HEK293 (cell line): Measurements from ENCODE around the gene ZNF569.

ENCODE experiments used
- BCL11B ChIP-seq: fragments of 450-650 bp; formaldehyde crosslinking; IDR thresholded peaks from 2 replicates; pipeline ENCODE4 v1.5.1; 2016; ENCODE audit warnings: low read depth, missing biosample characterization, missing genetic modification characterization
- GFI1B ChIP-seq: fragments of 450-650 bp; formaldehyde crosslinking; IDR thresholded peaks from 2 replicates; pipeline ENCODE4 v1.5.1; 2016; ENCODE audit warnings: missing biosample characterization, missing genetic modification characterization
- KLF16 ChIP-seq: fragments of 450-650 bp; formaldehyde crosslinking; IDR thresholded peaks from 2 replicates; pipeline ENCODE4 v1.5.1; 2017; ENCODE audit warnings: missing biosample characterization, missing genetic modification characterization
- KLF7 ChIP-seq: fragments of 450-650 bp; formaldehyde crosslinking; IDR thresholded peaks from 2 replicates; pipeline ENCODE4 v1.5.1; 2016; ENCODE audit warnings: missing biosample characterization, missing genetic modification characterization, borderline replicate concordance
- PRDM1 ChIP-seq: fragments of 450-650 bp; formaldehyde crosslinking; IDR thresholded peaks from 2 replicates; pipeline ENCODE4; 2016; ENCODE audit warnings: missing biosample characterization, missing genetic modification characterization
- PRDM4 ChIP-seq: fragments of 450-650 bp; formaldehyde crosslinking; IDR thresholded peaks from 2 replicates; pipeline ENCODE4 v1.5.1; 2017; ENCODE audit warnings: missing biosample characterization, missing genetic modification characterization
- REST ChIP-seq: fragments of 450-650 bp; formaldehyde crosslinking; IDR thresholded peaks from 2 replicates; pipeline ENCODE4 v1.5.1; 2016; ENCODE audit warnings: missing biosample characterization, missing genetic modification characterization
- SCRT2 ChIP-seq: fragments of 450-650 bp; formaldehyde crosslinking; IDR thresholded peaks from 2 replicates; pipeline ENCODE4 v1.5.1; 2016; ENCODE audit warnings: missing biosample characterization, missing genetic modification characterization
- ZBTB1 ChIP-seq: fragments of 450-650 bp; formaldehyde crosslinking; IDR thresholded peaks from 2 replicates; pipeline ENCODE4 v1.5.1; 2016; ENCODE audit warnings: missing biosample characterization, missing genetic modification characterization
- ZBTB21 ChIP-seq: fragments of 450-650 bp; formaldehyde crosslinking; IDR thresholded peaks from 2 replicates; pipeline ENCODE4 v1.5.1; 2017; ENCODE audit warnings: missing biosample characterization, missing genetic modification characterization
- ZNF146 ChIP-seq: fragments of 450-650 bp; formaldehyde crosslinking; IDR thresholded peaks from 2 replicates; pipeline ENCODE4 v1.5.1; 2016; ENCODE audit warnings: missing biosample characterization, missing genetic modification characterization
- ZNF18 ChIP-seq: fragments of 450-650 bp; formaldehyde crosslinking; IDR thresholded peaks from 2 replicates; pipeline ENCODE4 v1.5.1; 2016; ENCODE audit warnings: missing biosample characterization, missing genetic modification characterization
- ZNF2 ChIP-seq: fragments of 450-650 bp; formaldehyde crosslinking; IDR thresholded peaks from 2 replicates; pipeline ENCODE4 v1.5.1; 2016; ENCODE audit warnings: missing biosample characterization, missing genetic modification characterization
- ZNF324 ChIP-seq: fragments of 450-650 bp; formaldehyde crosslinking; IDR thresholded peaks from 2 replicates; pipeline ENCODE4 v1.5.1; 2016; ENCODE audit warnings: missing biosample characterization, missing genetic modification characterization
- ZNF341 ChIP-seq: fragments of 450-650 bp; formaldehyde crosslinking; IDR thresholded peaks from 2 replicates; pipeline ENCODE4; 2016; ENCODE audit warnings: low read depth, missing biosample characterization, missing genetic modification characterization
- ZNF548 ChIP-seq: fragments of 450-650 bp; formaldehyde crosslinking; IDR thresholded peaks from 2 replicates; pipeline ENCODE4 v1.5.1; 2016; ENCODE audit warnings: missing biosample characterization, missing genetic modification characterization
- ZNF558 ChIP-seq: fragments of 450-650 bp; formaldehyde crosslinking; IDR thresholded peaks from 2 replicates; pipeline ENCODE4 v1.5.1; 2016; ENCODE audit warnings: missing biosample characterization, missing genetic modification characterization
- ZNF580 ChIP-seq: fragments of 450-650 bp; formaldehyde crosslinking; IDR thresholded peaks from 2 replicates; pipeline ENCODE4 v1.5.1; 2016; ENCODE audit warnings: missing biosample characterization, missing genetic modification characterization
- ZNF610 ChIP-seq: fragments of 450-650 bp; formaldehyde crosslinking; IDR thresholded peaks from 2 replicates; pipeline ENCODE4 v1.5.1; 2016; ENCODE audit warnings: missing biosample characterization, missing genetic modification characterization, borderline replicate concordance
- ZNF645 ChIP-seq: fragments of 450-650 bp; formaldehyde crosslinking; IDR thresholded peaks from 2 replicates; pipeline ENCODE4; 2016; ENCODE audit warnings: missing biosample characterization, missing genetic modification characterization
- ZNF664 ChIP-seq: fragments of 450-650 bp; formaldehyde crosslinking; IDR thresholded peaks from 2 replicates; pipeline ENCODE4 v1.5.1; 2016; ENCODE audit warnings: missing biosample characterization, missing genetic modification characterization
- ZNF791 ChIP-seq: fragments of 450-650 bp; formaldehyde crosslinking; IDR thresholded peaks from 2 replicates; pipeline ENCODE4 v1.5.1; 2016; ENCODE audit warnings: missing biosample characterization, missing genetic modification characterization
- TF ChIP-seq, protein P1 (sequence below): fragments of 450-650 bp; formaldehyde crosslinking; IDR thresholded peaks from 2 replicates; pipeline ENCODE4 v1.5.1; 2016; ENCODE audit warnings: missing biosample characterization, missing genetic modification characterization
- TF ChIP-seq, protein P2 (sequence below): fragments of 450-650 bp; formaldehyde crosslinking; IDR thresholded peaks from 2 replicates; pipeline ENCODE4 v1.5.1; 2016; ENCODE audit warnings: missing biosample characterization, missing genetic modification characterization
- TF ChIP-seq, protein P3 (sequence below): fragments of 450-650 bp; formaldehyde crosslinking; IDR thresholded peaks from 2 replicates; pipeline ENCODE4 v1.5.1; 2016; ENCODE audit warnings: missing biosample characterization, missing genetic modification characterization

The ZNF569 gene

GRCh38 chr19:37370386-37370879 is 96.8 kb downstream of the ZNF569 start (continued):
- peak; percentile 45; the same call in 1 of the 2 replicates for TF ChIP-seq ZNF548
- peak; percentile 90 for TF ChIP-seq ZNF2
- TF ChIP-seq ZNF341 (tag by site-specific recombination): peak; percentile 72
- peak; percentile 52; the same call in 1 of the 2 replicates for TF ChIP-seq KLF16 (tag by site-specific recombination)
- peak; percentile 91 for TF ChIP-seq ZNF610 (tag by site-specific recombination)
- TF ChIP-seq GFI1B: peak; percentile 89
- TF ChIP-seq ZNF146 (tag by site-specific recombination): peak; percentile 11; the same call in 1 of the 2 replicates
- TF ChIP-seq ZNF324 (tag by site-specific recombination): peak; percentile 62; the same call in 1 of the 2 replicates
- peak; percentile 97 for TF ChIP-seq PRDM1 (tag by site-specific recombination)
- peak; percentile 21; the same call in 1 of the 2 replicates for TF ChIP-seq BCL11B
- 0 out of 2 replicates have a peak, but pooled peaks have one; percentile 75 for TF ChIP-seq ZNF558 (tag by site-specific recombination)
- TF ChIP-seq ZNF645 (tag by site-specific recombination): 0 out of 2 replicates have a peak, but pooled peaks have one; percentile 64
- peak; percentile 74 for TF ChIP-seq PRDM4 (tag by site-specific recombination)
- peak; percentile 39 for TF ChIP-seq REST (tag by site-specific recombination)
- TF ChIP-seq, protein P1, sequence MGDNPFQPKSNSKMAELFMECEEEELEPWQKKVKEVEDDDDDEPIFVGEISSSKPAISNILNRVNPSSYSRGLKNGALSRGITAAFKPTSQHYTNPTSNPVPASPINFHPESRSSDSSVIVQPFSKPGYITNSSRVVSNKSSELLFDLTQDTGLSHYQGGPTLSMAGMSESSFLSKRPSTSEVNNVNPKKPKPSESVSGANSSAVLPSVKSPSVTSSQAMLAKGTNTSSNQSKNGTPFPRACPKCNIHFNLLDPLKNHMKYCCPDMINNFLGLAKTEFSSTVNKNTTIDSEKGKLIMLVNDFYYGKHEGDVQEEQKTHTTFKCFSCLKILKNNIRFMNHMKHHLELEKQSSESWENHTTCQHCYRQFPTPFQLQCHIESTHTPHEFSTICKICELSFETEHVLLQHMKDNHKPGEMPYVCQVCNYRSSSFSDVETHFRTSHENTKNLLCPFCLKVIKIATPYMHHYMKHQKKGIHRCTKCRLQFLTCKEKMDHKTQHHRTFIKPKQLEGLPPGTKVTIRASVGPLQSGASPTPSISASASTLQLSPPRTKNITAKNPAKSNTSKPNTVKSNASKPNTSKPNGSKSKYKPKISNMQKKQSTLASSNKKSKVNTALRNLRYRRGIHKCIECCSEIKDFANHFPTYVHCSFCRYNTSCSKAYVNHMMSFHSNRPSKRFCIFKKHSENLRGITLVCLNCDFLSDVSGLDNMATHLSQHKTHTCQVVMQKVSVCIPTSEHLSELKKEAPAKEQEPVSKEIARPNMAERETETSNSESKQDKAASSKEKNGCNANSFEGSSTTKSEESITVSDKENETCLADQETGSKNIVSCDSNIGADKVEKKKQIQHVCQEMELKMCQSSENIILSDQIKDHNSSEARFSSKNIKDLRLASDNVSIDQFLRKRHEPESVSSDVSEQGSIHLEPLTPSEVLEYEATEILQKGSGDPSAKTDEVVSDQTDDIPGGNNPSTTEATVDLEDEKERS (tag by site-specific recombination): peak; percentile 94
- peak; percentile 71 for TF ChIP-seq SCRT2 (tag by site-specific recombination)
- TF ChIP-seq ZBTB1 (tag by site-specific recombination): peak; percentile 79; the same call in 1 of the 2 replicates
- TF ChIP-seq, protein P2, sequence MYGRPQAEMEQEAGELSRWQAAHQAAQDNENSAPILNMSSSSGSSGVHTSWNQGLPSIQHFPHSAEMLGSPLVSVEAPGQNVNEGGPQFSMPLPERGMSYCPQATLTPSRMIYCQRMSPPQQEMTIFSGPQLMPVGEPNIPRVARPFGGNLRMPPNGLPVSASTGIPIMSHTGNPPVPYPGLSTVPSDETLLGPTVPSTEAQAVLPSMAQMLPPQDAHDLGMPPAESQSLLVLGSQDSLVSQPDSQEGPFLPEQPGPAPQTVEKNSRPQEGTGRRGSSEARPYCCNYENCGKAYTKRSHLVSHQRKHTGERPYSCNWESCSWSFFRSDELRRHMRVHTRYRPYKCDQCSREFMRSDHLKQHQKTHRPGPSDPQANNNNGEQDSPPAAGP: peak; percentile 53
- TF ChIP-seq ZNF791: peak; percentile 66; the same call in 1 of the 2 replicates
- peak; percentile 84 for TF ChIP-seq ZBTB21 (tag by site-specific recombination)
- peak; percentile 79; the same call in 1 of the 2 replicates for TF ChIP-seq KLF7
- TF ChIP-seq ZNF580 (tag by site-specific recombination): peak; percentile 10; the same call in 1 of the 2 replicates
- TF ChIP-seq ZNF18 (tag by site-specific recombination): peak; percentile 30; the same call in 1 of the 2 replicates
- TF ChIP-seq ZNF664 (tag by site-specific recombination): peak; percentile 5; the same call in 1 of the 2 replicates
- TF ChIP-seq, protein P3, sequence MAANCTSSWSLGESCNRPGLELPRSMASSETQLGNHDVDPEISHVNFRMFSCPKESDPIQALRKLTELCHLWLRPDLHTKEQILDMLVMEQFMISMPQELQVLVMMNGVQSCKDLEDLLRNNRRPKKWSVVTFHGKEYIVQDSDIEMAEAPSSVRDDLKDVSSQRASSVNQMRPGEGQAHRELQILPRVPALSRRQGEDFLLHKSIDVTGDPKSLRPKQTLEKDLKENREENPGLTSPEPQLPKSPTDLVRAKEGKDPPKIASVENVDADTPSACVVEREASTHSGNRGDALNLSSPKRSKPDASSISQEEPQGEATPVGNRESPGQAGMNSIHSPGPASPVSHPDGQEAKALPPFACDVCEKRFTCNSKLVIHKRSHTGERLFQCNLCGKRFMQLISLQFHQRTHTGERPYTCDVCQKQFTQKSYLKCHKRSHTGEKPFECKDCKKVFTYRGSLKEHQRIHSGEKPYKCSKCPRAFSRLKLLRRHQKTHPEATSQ (tag by site-specific recombination): peak; percentile 67; the same call in 1 of the 2 replicates
